Peyer's patch (tissue), 4 donors: ENCODE results near the gene PLEKHO1.

ENCODE experiments used
- CTCF ChIP-seq, 6 experiments: fragments of 450-650 bp in 4 of 6; fragments of 200-600 bp in 2 of 6; sonication (generic) in 1 of 6; IDR thresholded peaks; one replicate each; pipeline ENCODE4 v1.5.1; 2017 to 2019; ENCODE audit warnings: antibody characterized with exemption in 6 of 6, mild to moderate bottlenecking in 3 of 6, moderate library complexity in 1 of 6
- POLR2A ChIP-seq, 2 donors: fragments of 450-650 bp; IDR thresholded peaks; one replicate each; pipeline ENCODE4 v1.5.1; 2017; ENCODE audit warnings: antibody characterized with exemption in 2 of 2, mild to moderate bottlenecking in 2 of 2, moderate library complexity in 2 of 2

DNA sequence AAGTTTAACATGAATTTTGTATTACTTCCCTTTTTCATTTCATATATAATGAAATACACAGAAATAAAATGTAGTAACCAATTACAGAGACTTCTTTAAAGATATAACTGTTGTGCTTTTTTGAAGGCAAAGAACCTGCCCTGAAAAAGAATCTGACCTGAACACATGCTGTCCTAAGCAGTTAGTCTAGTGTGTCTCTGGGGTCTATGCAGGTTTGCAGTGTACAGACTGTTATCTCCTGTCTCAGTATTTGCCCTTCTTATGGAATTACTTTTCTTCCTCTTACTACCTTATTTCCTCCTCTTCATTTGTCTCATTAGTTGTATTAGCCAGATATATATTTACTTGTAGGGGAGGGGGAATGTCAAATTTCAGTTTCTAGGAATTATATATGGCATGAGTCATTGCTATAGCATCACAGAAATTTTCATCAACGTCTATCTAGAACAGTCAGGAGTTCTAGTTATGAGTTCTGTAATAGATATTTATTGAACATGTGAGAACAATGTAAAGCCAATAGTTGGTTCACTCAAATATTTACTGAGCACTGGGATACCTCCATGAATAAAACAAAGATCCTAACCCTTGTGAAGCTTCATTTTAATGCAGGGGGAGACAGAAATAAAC is 28.4 kb upstream of the PLEKHO1 start:
- TF ChIP-seq CTCF (IDR thresholded peaks at IDR 0.05) (no peak), POLR2A (IDR thresholded peaks at IDR 0.05) (no peak)
